Activated CD8-positive, alpha-beta memory T cell treated with anti-CD3 and anti-CD28 coated beads, Interleukin-2, amount 50 U/mL, for 1 hour (primary cell): ENCODE data around the gene G6PC3.

Source experiments
- DNase-seq: peaks from one replicate; pipeline ENCODE4 v3.0.0-alpha.2; 2020; ENCODE audit errors: extremely low read depth

Gene G6PC3

GRCh38 chr17:44061446-44061845 lies 9.1 kb upstream of the G6PC3 start:
- DNase-seq, result no peak

- no peak for DNase-seq
Measured at GRCh38 chr17:44062871-44063270, 7.7 kb upstream of the G6PC3 start.

- no peak for DNase-seq
Measured at GRCh38 chr17:44063704-44064639, 6.6 kb upstream of the G6PC3 start.

- DNase-seq, result no peak
Measured at GRCh38 chr17:44065668-44066203, 4.8 kb upstream of the G6PC3 start.

GRCh38 chr17:44066204-44066930 lies 4.2 kb upstream of the G6PC3 start, which contains the start of gene LSM12:
Gene LSM12, minus strand, starts transcription at chr17:44066671. Its CDS starts 84 bp downstream, at chr17:44066587.
- DNase-seq, result peak; percentile 36

GRCh38 chr17:44067545-44067940 lies 3.0 kb upstream of the G6PC3 start:
- DNase-seq, result no peak

- no peak for DNase-seq
Measured at GRCh38 chr17:44069974-44070454, 521 bp upstream of the G6PC3 start.

GRCh38 chr17:44071198-44071520 lies 624 bp downstream of the G6PC3 start:
- no peak for DNase-seq

- no peak for DNase-seq
Measured at GRCh38 chr17:44071772-44072171, 1.2 kb downstream of the G6PC3 start.

GRCh38 chr17:44074231-44074910 lies 3.8 kb downstream of the G6PC3 start:
- no peak for DNase-seq

GRCh38 chr17:44074911-44075285 lies 4.4 kb downstream of the G6PC3 start:
- DNase-seq, result no peak

- DNase-seq, result no peak
Measured at GRCh38 chr17:44075598-44076293, 5.2 kb downstream of the G6PC3 start.

- no peak for DNase-seq
Measured at GRCh38 chr17:44076716-44077594, 6.4 kb downstream of the G6PC3 start.

- no peak for DNase-seq
Measured at GRCh38 chr17:44077595-44077909, 7.0 kb downstream of the G6PC3 start.

GRCh38 chr17:44078412-44078811 lies 7.9 kb downstream of the G6PC3 start:
- DNase-seq, result no peak

GRCh38 chr17:44079877-44080821 lies 9.6 kb downstream of the G6PC3 start:
- no peak for DNase-seq

GRCh38 chr17:44081681-44082080 lies 11.1 kb downstream of the G6PC3 start:
- no peak for DNase-seq

- no peak for DNase-seq
Measured at GRCh38 chr17:44082256-44082927, 11.9 kb downstream of the G6PC3 start.
